Smooth muscle cell of the umbilical artery (primary cell): ENCODE data around the gene MYCBP2. TPM values are rescaled to one million over a fixed set of nuclear protein-coding genes. Genes with fewer than 3 reads are reported as not detected.

ENCODE experiments used
- total RNA-seq: library from RNA; depleted of rRNA; stranded (reverse); fragments of >200 nt; gene quantifications from 2 replicates; pipeline ENCODE4 v1.2.3, GENCODE V29; 2014

MYCBP2 gene, protein sequence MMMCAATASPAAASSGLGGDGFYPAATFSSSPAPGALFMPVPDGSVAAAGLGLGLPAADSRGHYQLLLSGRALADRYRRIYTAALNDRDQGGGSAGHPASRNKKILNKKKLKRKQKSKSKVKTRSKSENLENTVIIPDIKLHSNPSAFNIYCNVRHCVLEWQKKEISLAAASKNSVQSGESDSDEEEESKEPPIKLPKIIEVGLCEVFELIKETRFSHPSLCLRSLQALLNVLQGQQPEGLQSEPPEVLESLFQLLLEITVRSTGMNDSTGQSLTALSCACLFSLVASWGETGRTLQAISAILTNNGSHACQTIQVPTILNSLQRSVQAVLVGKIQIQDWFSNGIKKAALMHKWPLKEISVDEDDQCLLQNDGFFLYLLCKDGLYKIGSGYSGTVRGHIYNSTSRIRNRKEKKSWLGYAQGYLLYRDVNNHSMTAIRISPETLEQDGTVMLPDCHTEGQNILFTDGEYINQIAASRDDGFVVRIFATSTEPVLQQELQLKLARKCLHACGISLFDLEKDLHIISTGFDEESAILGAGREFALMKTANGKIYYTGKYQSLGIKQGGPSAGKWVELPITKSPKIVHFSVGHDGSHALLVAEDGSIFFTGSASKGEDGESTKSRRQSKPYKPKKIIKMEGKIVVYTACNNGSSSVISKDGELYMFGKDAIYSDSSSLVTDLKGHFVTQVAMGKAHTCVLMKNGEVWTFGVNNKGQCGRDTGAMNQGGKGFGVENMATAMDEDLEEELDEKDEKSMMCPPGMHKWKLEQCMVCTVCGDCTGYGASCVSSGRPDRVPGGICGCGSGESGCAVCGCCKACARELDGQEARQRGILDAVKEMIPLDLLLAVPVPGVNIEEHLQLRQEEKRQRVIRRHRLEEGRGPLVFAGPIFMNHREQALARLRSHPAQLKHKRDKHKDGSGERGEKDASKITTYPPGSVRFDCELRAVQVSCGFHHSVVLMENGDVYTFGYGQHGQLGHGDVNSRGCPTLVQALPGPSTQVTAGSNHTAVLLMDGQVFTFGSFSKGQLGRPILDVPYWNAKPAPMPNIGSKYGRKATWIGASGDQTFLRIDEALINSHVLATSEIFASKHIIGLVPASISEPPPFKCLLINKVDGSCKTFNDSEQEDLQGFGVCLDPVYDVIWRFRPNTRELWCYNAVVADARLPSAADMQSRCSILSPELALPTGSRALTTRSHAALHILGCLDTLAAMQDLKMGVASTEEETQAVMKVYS (N-terminal part only)
- 95.6 and 103 TPM in 2 replicates for total RNA-seq

GRCh38 chr13:77326905-77327604, at the start of gene MYCBP2:
Gene MYCBP2, minus strand, starts transcription at chr13:77327094. Its CDS starts 319 bp downstream, at chr13:77326775.

GRCh38 chr13:77026861-77027621, 299.9 kb downstream of the MYCBP2 start, which contains the start of gene FBXL3:
Gene FBXL3, minus strand, starts transcription at chr13:77027159. Its CDS starts 5,299 bp downstream, at chr13:77021860.

Other genes with a start within 250 kb of the MYCBP2 start
- not detected in 2 replicates for gene SCEL, start 208.6 kb upstream of the MYCBP2 start, total RNA-seq